Neural cell (in vitro differentiated cells): ENCODE data around the gene GPR107. TPM values are rescaled to one million over a fixed set of nuclear protein-coding genes. Genes with fewer than 3 reads are reported as not detected.

ENCODE experiments used
- H2AFZ ChIP-seq: fragments of 200-600, 300-800 bp; sonication (generic), shearing (Covaris generic); 2 replicates; pipeline ENCODE4 v1.6.0; 2014; ENCODE audit warnings: low read depth, mild to moderate bottlenecking, antibody characterized with exemption, low read length, moderate library complexity
- H3F3A ChIP-seq: fragments of 200-600 bp; shearing (Covaris generic); 2 replicates; pipeline ENCODE4 v1.6.1; 2016; ENCODE audit warnings: mild to moderate bottlenecking, moderate library complexity, mixed read lengths, antibody characterized with exemption, low read length; ENCODE audit not compliant: insufficient read depth, poor library complexity, severe bottlenecking
- H3K27ac ChIP-seq: fragments of 200-600, 300-800 bp; sonication (generic), shearing (Covaris generic); 2 replicates; pipeline ENCODE4 v1.5.1; 2014; ENCODE audit warnings: mild to moderate bottlenecking, low read length, moderate library complexity
- H3K27me3 ChIP-seq: fragments of 300-800, 200-600 bp; sonication (generic), shearing (Covaris generic); 2 replicates; pipeline ENCODE4 v1.6.0; 2014; ENCODE audit warnings: mild to moderate bottlenecking, low read depth, low read length, moderate library complexity; ENCODE audit not compliant: insufficient read depth
- H3K36me3 ChIP-seq: fragments of 300-800, 200-600 bp; sonication (generic), shearing (Covaris generic); 2 replicates; pipeline ENCODE4 v1.5.1; 2014; ENCODE audit warnings: mild to moderate bottlenecking, antibody characterized with exemption, low read length, moderate library complexity; ENCODE audit not compliant: insufficient read depth
- H3K4me2 ChIP-seq: fragments of 300-800, 200-600 bp; sonication (generic), shearing (Covaris generic); 2 replicates; pipeline ENCODE4 v1.6.0; 2014; ENCODE audit warnings: mild to moderate bottlenecking, low read length
- H3K4me3 ChIP-seq: fragments of 300-800, 200-600 bp; sonication (generic), shearing (Covaris generic); 2 replicates; pipeline ENCODE4 v1.5.1; 2014; ENCODE audit warnings: mild to moderate bottlenecking, low read length, moderate library complexity
- H3K79me2 ChIP-seq: fragments of 200-600 bp; shearing (Covaris generic); replicated peaks from 2 replicates; pipeline ENCODE4 v1.6.0; 2014; ENCODE audit warnings: mild to moderate bottlenecking, low read length, moderate library complexity; ENCODE audit not compliant: insufficient read depth
- H3K9ac ChIP-seq: fragments of 300-800, 200-600 bp; sonication (generic), shearing (Covaris generic); 2 replicates; pipeline ENCODE4 v1.6.1; 2016; ENCODE audit warnings: mild to moderate bottlenecking, low read length, mixed read lengths
- H3K9me2 ChIP-seq: fragments of 200-600 bp; shearing (Covaris generic); 2 replicates; pipeline ENCODE4 v1.6.1; 2016; ENCODE audit warnings: mild to moderate bottlenecking, low read length, mixed read lengths; ENCODE audit not compliant: insufficient read depth
- H3K9me3 ChIP-seq: fragments of 200-600, 300-800 bp; sonication (generic), shearing (Covaris generic); 2 replicates; pipeline ENCODE4 v1.6.1; 2016; ENCODE audit warnings: mild to moderate bottlenecking, mixed run types, low read length, moderate library complexity, mixed read lengths
- H4K20me1 ChIP-seq: fragments of 200-600 bp; shearing (Covaris generic); 2 replicates; pipeline ENCODE4 v1.6.1; 2016; ENCODE audit warnings: mild to moderate bottlenecking, mixed run types; ENCODE audit not compliant: insufficient read depth
- CTCF ChIP-seq: fragments of 450-650 bp; IDR thresholded peaks from 2 replicates; pipeline ENCODE4 v1.5.1; 2014; ENCODE audit warnings: antibody characterized with exemption, mild to moderate bottlenecking, moderate library complexity; ENCODE audit not compliant: poor library complexity, severe bottlenecking
- EP300 ChIP-seq: fragments of 450-650 bp; conservative IDR thresholded peaks from 2 replicates; pipeline ENCODE4 v1.6.1; 2014; ENCODE audit warnings: antibody characterized with exemption, mild to moderate bottlenecking, moderate library complexity; ENCODE audit not compliant: poor library complexity, severe bottlenecking
- EZH2 ChIP-seq: fragments of 200-600, 300-800 bp; shearing (Covaris generic), sonication (generic); IDR thresholded peaks from 2 replicates; pipeline ENCODE4 v1.6.1; 2014; ENCODE audit warnings: antibody characterized with exemption, low read length, borderline replicate concordance, mild to moderate bottlenecking; ENCODE audit not compliant: insufficient read depth, poor library complexity, severe bottlenecking
- MXI1 ChIP-seq: fragments of 450-650 bp; conservative IDR thresholded peaks from 2 replicates; pipeline ENCODE4 v1.6.1; 2014; ENCODE audit warnings: antibody characterized with exemption, mild to moderate bottlenecking; ENCODE audit not compliant: poor library complexity, severe bottlenecking
- POLR2AphosphoS5 ChIP-seq: IDR thresholded peaks from 2 replicates; pipeline ENCODE4 v1.6.1; 2012
- RAD21 ChIP-seq: fragments of 450-650 bp; conservative IDR thresholded peaks from 2 replicates; pipeline ENCODE4 v1.6.1; 2014; ENCODE audit warnings: antibody characterized with exemption, mild to moderate bottlenecking, moderate library complexity
- REST ChIP-seq: IDR thresholded peaks from 2 replicates; pipeline ENCODE4 v1.6.1; 2012; ENCODE audit warnings: borderline replicate concordance
- SMC3 ChIP-seq: fragments of 450-650 bp; conservative IDR thresholded peaks from 2 replicates; pipeline ENCODE4 v1.6.1; 2014; ENCODE audit warnings: antibody characterized with exemption, mild to moderate bottlenecking, moderate library complexity; ENCODE audit not compliant: poor library complexity
- TAF1 ChIP-seq: IDR thresholded peaks from 2 replicates; pipeline ENCODE4 v1.6.1; 2012; ENCODE audit warnings: low read depth
- polyA plus RNA-seq: library from polyadenylated mRNA; depleted of rRNA; stranded (reverse); fragments of >200 nt; gene quantifications from 2 replicates; pipeline ENCODE4 v1.2.3, GENCODE V29; 2014

Gene GPR107
- polyA plus RNA-seq, 1 donor from 2014 or later, result 21.5 TPM

GRCh38 chr9:130160862-130161470 is 107.3 kb downstream of the GPR107 start:
- Histone ChIP-seq H3K27me3 (no peaks in the 10 kb centered on the region), H3K4me2 (no peak overlapping the region), H3K9ac (no peak overlapping the region), H3K79me2 (no peaks in the 10 kb centered on the region), H4K20me1 (no peaks in the 10 kb centered on the region), H3F3A (no peaks in the 10 kb centered on the region), H3K4me3 (no peak overlapping the region), H3K27ac (no peak overlapping the region), H3K9me2 (no peaks in the 10 kb centered on the region), H3K9me3 (no peaks in the 10 kb centered on the region), H3K36me3 (no peaks in the 10 kb centered on the region), H2AFZ (no peak overlapping the region)
- TF ChIP-seq EZH2 (no peak), REST (no peak), RAD21 (no peak), POLR2AphosphoS5 (no peak), CTCF (no peak), SMC3 (no peak), EP300 (no peak), TAF1 (no peak), MXI1 (no peak)

GRCh38 chr9:130165579-130165978 is 111.9 kb downstream of the GPR107 start:
- no peaks in the 10 kb centered on the region for H3K9me2 ChIP-seq
- no peaks in the 10 kb centered on the region for H3F3A ChIP-seq
- H3K36me3 ChIP-seq, result no peaks in the 10 kb centered on the region
- H3K79me2 ChIP-seq, result no peaks in the 10 kb centered on the region
- no peaks in the 10 kb centered on the region for H3K27me3 ChIP-seq
- no peak overlapping the region for H3K9ac ChIP-seq
- H2AFZ ChIP-seq, result no peak overlapping the region
- H3K9me3 ChIP-seq, result no peaks in the 10 kb centered on the region
- TF ChIP-seq REST, result no peak
- TF ChIP-seq EP300, result no peak
- no peak for TF ChIP-seq SMC3
- no peak for TF ChIP-seq RAD21
- no peak for TF ChIP-seq EZH2
- TF ChIP-seq TAF1, result no peak
- TF ChIP-seq POLR2AphosphoS5, result no peak
- TF ChIP-seq MXI1, result no peak
- no peak for TF ChIP-seq CTCF
- no peak overlapping the region for H3K27ac ChIP-seq
- no peak overlapping the region for H3K4me2 ChIP-seq
- H3K4me3 ChIP-seq, result no peak overlapping the region
- no peaks in the 10 kb centered on the region for H4K20me1 ChIP-seq
